GM13976 (cell line): ENCODE measurements around the gene CABP4.

Experiments
- DNase-seq: peaks from one replicate; pipeline ENCODE4 v3.0.0; 2012; ENCODE audit warnings: low spot score
- CTCF ChIP-seq: IDR thresholded peaks from 2 replicates; pipeline ENCODE4 v1.5.1; 2012; ENCODE audit warnings: borderline replicate concordance, mild to moderate bottlenecking; ENCODE audit not compliant: insufficient read depth; ENCODE audit errors: extremely low read depth, missing control alignments, control extremely low read depth
- in situ Hi-C: fragments of 300-500 bp; cut with MboI; formaldehyde crosslinking; loops from one replicate; pipeline ENCODE4 v1.12.0; 2022; ENCODE audit warnings: low sequenced_read_pairs, mixed read lengths, inconsistent platforms; ENCODE audit not compliant: unreplicated experiment

The CABP4 gene

DNA sequence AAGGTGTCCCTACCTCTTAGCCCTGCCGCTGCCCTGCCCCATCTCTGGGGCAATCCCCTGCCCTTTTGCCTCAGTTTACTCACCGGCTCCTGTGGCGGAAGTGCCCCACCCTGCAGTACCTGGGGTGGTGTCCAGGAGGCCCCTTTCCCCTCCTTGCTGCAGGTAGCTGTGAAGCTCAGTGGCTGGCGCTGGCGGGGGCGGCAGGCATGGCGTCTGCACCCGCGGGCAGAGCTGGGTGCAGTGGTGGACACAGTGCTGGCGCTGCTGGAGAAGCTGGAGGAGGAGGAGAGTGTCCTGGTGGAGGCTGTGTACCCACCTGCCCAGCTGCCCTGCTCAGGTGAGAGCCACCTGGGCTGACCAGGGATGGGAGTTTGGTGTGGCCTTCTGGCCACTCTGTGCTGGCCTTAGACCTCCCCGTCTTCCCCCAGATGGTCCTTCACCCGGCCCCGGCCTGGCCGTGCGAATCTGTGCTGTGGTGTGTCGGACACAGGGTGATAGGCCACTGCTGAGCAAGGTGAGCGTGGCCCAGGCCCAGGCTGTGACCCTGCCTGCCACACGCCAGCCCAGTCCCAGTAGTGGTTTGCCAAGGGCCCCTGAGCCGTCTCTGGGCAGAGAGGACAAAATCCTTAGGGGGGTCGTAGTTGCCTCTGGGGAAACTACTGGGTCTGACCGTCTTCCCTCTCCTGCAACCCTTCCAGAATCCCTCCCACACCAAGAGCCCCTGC lies 35.7 kb upstream of the CABP4 start:
- in situ Hi-C loops, result no loop called here
- DNase-seq, result no peak
- no peak for TF ChIP-seq CTCF

- TF ChIP-seq CTCF, result no peak
- in situ Hi-C loops, result no loop called here
- no peak for DNase-seq
Measured at GRCh38 chr11:67420147-67420645, 35.0 kb upstream of the CABP4 start.

- in situ Hi-C loops, result no loop called here
- peak; percentile 100 for DNase-seq
- no peak for TF ChIP-seq CTCF
Measured at GRCh38 chr11:67420646-67421429, 34.3 kb upstream of the CABP4 start.

DNA sequence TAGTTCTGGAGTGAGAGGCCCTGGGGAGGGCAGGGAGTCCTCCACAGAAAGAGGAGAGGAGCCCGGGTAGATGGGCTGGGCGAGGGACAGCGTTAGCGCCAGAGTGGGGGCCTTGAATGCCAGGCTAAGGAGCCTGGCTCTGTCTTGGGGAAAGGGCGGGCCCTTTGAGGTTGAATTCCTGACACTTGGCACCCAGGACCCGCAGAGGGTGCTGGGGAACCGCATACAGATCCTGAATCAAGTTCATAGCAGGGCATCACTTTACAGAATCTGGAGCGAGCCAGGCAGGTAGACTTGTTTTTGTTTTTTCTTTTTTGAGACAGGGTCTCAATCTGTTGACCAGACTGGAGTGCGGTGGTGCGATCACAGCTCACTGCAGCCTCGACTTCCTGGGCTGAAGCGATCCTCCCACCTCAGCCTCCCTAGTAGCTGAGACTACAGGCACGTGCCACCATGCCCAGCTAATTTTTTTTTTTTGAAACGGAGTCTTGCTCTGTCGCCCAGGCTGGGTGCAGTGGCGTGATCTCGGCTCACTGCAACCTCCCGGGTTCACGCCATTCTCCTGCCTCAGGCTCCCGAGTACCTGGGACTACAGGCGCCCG lies 33.6 kb upstream of the CABP4 start:
- no peak for TF ChIP-seq CTCF
- in situ Hi-C loops, result no loop called here
- DNase-seq, result no peak

GRCh38 chr11:67422891-67423290 lies 32.3 kb upstream of the CABP4 start:
- TF ChIP-seq CTCF, result no peak
- in situ Hi-C loops, result no loop called here
- no peak for DNase-seq

DNA sequence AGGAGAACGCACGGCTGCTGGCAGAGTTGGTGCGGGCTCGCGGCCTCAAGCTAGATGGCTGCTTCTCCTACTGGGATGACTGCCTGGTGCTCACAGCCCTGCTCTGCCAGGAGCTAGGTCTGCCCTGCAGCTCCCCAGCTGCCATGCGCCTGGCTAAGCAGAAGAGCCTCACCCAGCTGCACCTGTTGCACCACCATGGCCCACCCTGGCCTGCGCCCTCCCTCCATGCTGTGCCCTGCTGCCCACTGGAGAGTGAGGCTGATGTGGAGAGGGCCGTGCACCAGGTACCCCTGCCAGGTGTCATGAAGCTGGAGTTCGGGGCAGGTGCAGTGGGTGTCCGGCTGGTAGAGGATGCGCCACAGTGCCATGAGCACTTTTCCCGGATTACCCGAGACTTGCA lies 31.7 kb upstream of the CABP4 start:
- DNase-seq, result no peak
- in situ Hi-C loops, result no loop called here

More for the DNA sequence above, 31.7 kb upstream of the CABP4 start:
- TF ChIP-seq CTCF, result no peak
